Thyroid gland (tissue), 4 donors: Measurements from ENCODE around the gene KCNRG. TPM values are rescaled to one million over a fixed set of nuclear protein-coding genes. Genes with fewer than 3 reads are reported as not detected.

Experiments used
- DNase-seq, 2 donors: peaks; one replicate each; pipeline ENCODE4 v3.0.0-alpha.2; 2019
- H3K27ac ChIP-seq, 3 donors: fragments of 200-600 bp; sonication (generic); 1 replicate in 2 of 3; 2 replicates in 1 of 3; pipeline ENCODE4 v1.5.1; 2016 to 2019; ENCODE audit warnings: mild to moderate bottlenecking in 1 of 3, moderate library complexity in 1 of 3
- H3K27me3 ChIP-seq: fragments of 200-600 bp; sonication (generic); one replicate; pipeline ENCODE4 v1.5.1; 2019
- H3K36me3 ChIP-seq, 2 donors: fragments of 200-600 bp; sonication (generic); one replicate each; pipeline ENCODE4 v1.5.1; 2016 to 2019
- H3K4me1 ChIP-seq, 2 donors: fragments of 200-600 bp; sonication (generic); one replicate each; pipeline ENCODE4 v1.5.1; 2017 to 2019
- H3K4me3 ChIP-seq, 3 donors: fragments of 200-600 bp; sonication (generic); replicated peaks in 1 of 3; 1 replicate in 2 of 3; 2 replicates in 1 of 3; pipeline ENCODE4 v1.5.1; 2016; ENCODE audit warnings: mild to moderate bottlenecking in 1 of 3
- H3K9me3 ChIP-seq: fragments of 200-600 bp; sonication (generic); one replicate; pipeline ENCODE4 v1.5.1; 2017
- CTCF ChIP-seq, 6 experiments: fragments of 200-600 bp in 3 of 6; fragments of 450-650 bp in 3 of 6; sonication (generic) in 3 of 6; IDR thresholded peaks; one replicate each; pipeline ENCODE4 v1.5.1; 2016 to 2019; ENCODE audit warnings: antibody characterized with exemption in 6 of 6, mild to moderate bottlenecking in 2 of 6, inconsistent platforms in 1 of 6, moderate library complexity in 1 of 6
- POLR2A ChIP-seq, 2 donors: fragments of 450-650 bp; IDR thresholded peaks; one replicate each; pipeline ENCODE4 v1.6.1; 2017; ENCODE audit warnings: antibody characterized with exemption in 2 of 2, mild to moderate bottlenecking in 2 of 2, moderate library complexity in 1 of 2
- WGBS, 2 donors: methylation state at CpG; one replicate each; pipeline ENCODE4 v1.1.5; 2017; 5-methylcytosine and 5-hydroxymethylcytosine counted together
- intact Hi-C: fragments of 100-400 bp; cut with DNase I; formaldehyde crosslinking; loops from one replicate; pipeline ENCODE4 v1.15.1; 2023
- total RNA-seq, 4 donors: library from RNA; depleted of rRNA; stranded (reverse); fragments of >200 nt; gene quantifications; one replicate each; pipeline ENCODE4 v1.2.3, GENCODE V29; 2016

KCNRG gene
- total RNA-seq, 4 donors from 2014 or later: 1.0 to 5.8 (median 2.6) TPM

- 53 to 55% methylated on average over 8 of the region's 8 CpGs for WGBS, 2 donors
- Histone ChIP-seq H3K4me1 (no peaks in the 10 kb centered on the region), H3K27ac (no peak overlapping the region), H3K36me3 (no peaks in the 10 kb centered on the region), H3K4me3 (no peak overlapping the region), H3K27me3 (no peaks in the 10 kb centered on the region), H3K9me3 (no peaks in the 10 kb centered on the region)
- peak; percentile 68 to 78 for DNase-seq
- TF ChIP-seq POLR2A (IDR thresholded peaks at IDR 0.05) (no peak), CTCF (IDR thresholded peaks at IDR 0.05) (peak; percentile 79 to 91 (median 84))
- intact Hi-C loops: loop anchor here (10.0 kb wide), 2 partner anchors 938 to 1088 kb away; no protein-coding TSS in a partner anchor
Measured at GRCh38 chr13:49976314-49977258, 38.7 kb upstream of the KCNRG start.

DNA sequence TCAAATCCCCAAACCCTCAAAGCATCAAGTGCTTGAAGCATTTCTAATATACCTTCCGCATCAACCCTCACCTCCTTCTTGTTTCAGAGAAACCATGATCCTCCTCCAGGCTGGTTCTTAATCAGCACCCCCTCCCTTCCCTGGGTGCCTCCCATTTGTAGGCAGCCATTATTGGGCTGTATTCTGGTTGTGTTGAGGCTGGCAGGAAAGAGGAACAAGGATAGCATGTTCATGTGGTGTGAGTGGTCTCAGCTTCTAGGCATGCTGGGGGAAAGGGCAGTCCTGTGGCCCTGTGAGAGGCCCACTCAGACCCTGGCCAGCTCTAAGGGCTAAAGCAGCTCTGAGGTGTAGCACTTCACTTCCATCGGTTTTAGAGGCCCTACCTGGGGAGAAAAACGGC is 37.3 kb upstream of the KCNRG start:
- no peak overlapping the region for H3K27ac ChIP-seq
- intact Hi-C loops: loop anchor here (10.0 kb wide), 2 partner anchors 937 to 1087 kb away; no protein-coding TSS in a partner anchor
- no peaks in the 10 kb centered on the region for H3K27me3 ChIP-seq
- H3K36me3 ChIP-seq: no peaks in the 10 kb centered on the region
- no peaks in the 10 kb centered on the region for H3K4me1 ChIP-seq
- H3K9me3 ChIP-seq: no peaks in the 10 kb centered on the region
- no peak for DNase-seq
- 56 to 61% methylated on average over 3 of the region's 3 CpGs for WGBS, 2 donors
- TF ChIP-seq CTCF (IDR thresholded peaks at IDR 0.05): no peak
- no peak for TF ChIP-seq POLR2A (IDR thresholded peaks at IDR 0.05)
- H3K4me3 ChIP-seq: no peak overlapping the region

- intact Hi-C loops: loop anchor here (5.0 to 10.0 kb wide), 2 partner anchors 545 to 817 kb away; no protein-coding TSS in a partner anchor
- Histone ChIP-seq H3K27ac (no peak overlapping the region), H3K4me3 (no peak overlapping the region), H3K4me1 (no peaks in the 10 kb centered on the region), H3K27me3 (no peaks in the 10 kb centered on the region), H3K9me3 (no peaks in the 10 kb centered on the region), H3K36me3 (no peaks in the 10 kb centered on the region)
- TF ChIP-seq POLR2A (IDR thresholded peaks at IDR 0.05): no peak
- TF ChIP-seq CTCF (IDR thresholded peaks at IDR 0.05): no peak
- DNase-seq: no peak
Measured at GRCh38 chr13:49980266-49980665, 35.0 kb upstream of the KCNRG start.

DNA sequence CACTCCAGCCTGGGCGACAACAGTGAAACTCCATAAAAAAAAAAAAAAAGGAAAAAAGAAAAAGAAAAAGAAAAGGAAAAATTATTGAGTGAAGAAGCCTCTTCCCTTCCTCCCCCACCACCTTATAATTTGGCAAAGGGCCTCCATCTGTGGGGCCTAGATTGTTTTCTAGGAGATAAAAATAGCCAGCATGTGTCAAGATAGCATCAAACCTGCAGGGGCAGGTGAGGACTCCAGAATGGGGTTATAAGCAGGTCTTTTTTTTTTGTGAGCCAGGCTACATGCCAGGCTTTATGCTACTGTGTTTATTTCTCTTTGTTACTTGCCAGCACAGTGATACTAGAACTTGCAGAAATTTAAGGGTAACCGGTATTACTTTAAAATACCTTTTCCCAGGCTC is 30.1 kb upstream of the KCNRG start:
- H3K4me1 ChIP-seq: no peaks in the 10 kb centered on the region

More for the DNA sequence above, 30.1 kb upstream of the KCNRG start:
- Histone ChIP-seq H3K4me3 (no peak overlapping the region), H3K9me3 (no peaks in the 10 kb centered on the region), H3K27me3 (no peaks in the 10 kb centered on the region), H3K36me3 (no peaks in the 10 kb centered on the region), H3K27ac (no peak overlapping the region)
- WGBS, 2 donors: 71 to 85% methylated on average over 2 of the region's 2 CpGs
- DNase-seq: no peak
- intact Hi-C loops: loop anchor here (10.0 kb wide), 1 partner anchor 540 kb away; no protein-coding TSS in a partner anchor
- TF ChIP-seq POLR2A (IDR thresholded peaks at IDR 0.05) (no peak), CTCF (IDR thresholded peaks at IDR 0.05) (no peak)
